HUDEP-2 (cell line): ENCODE data around the gene SDHAF2.
"Not testable (repeated sequence)": the region's sequence is repeated elsewhere in the genome, so short reads cannot be mapped to it uniquely, and the experiment has no call there.

ENCODE experiments used
- DNase-seq, 76 experiments: peaks; one replicate each; lab custom pipeline; 2025; ENCODE audit not compliant: unreplicated experiment in 76 of 76; lab: John Stamatoyannopoulos, UW

The SDHAF2 gene

DNA sequence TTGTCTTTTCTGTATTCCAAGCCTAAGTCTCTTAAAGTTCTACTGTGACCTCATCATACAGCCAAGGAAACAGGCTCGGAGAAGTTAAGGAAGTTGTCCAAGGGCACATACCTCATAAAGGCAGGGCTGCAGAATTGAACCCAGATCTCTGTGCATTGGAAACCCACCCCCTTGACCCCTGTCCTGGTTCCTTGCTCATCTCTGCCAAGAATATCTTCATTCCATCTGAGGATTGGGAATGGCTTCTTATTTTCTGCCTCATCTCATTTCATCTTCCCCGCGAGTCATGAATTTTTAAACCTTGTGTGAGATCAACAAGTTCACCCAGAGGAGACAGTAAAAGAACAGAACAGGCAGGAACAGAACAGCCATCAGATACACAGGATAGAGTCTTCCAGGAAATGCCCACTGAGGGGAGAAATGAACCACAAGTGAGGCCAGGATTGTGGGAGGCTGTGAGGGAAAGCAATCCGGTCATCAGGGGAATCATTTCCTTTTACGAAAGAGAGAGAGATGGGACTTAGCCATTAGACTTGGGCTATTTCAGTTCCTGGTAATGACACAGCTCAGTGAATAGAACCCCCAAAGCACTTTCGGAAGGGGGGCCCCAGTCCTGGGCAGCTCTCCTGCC is 44.2 kb downstream of the SDHAF2 start:
- no peak for DNase-seq

DNA sequence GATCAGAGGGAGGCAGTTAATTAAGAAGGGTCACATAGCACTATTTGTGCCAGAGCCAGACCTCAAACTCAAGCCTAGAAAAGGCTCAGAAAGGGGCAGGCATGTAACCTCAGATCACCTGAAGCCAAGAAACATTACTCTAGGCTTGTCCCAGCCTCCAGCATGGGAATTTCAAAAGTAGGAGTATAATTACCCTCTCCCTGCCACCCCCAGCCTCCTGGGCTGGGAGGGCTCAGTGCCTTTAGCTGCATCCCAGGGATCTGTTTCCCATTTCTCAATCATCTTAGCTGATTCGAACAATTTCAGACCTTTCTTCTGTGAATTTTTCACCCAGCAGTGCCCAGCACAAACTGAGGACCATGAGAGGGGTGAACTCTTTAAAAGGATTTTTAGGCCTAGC is 45.5 kb downstream of the SDHAF2 start:
- DNase-seq: no peak

DNA sequence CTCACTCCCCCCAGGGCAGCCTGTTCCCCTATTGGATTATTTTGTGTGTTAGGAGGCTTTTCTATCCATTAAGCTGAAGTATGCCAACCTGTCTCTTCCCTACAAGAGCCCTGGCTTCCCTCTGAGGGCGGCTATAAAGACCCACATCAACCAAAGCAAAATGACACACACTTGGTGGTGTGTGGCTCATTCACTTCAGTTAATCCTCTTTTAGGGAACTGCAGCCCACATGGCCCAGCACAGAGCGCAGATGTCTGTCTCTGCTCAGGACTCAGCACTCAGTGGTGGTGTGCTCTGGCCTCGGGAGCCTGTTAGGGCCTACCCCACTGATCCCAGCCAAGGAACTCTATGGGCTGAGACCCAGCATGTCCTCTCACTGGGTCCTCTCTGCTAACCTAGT is 46.4 kb downstream of the SDHAF2 start:
- DNase-seq: no peak

DNA sequence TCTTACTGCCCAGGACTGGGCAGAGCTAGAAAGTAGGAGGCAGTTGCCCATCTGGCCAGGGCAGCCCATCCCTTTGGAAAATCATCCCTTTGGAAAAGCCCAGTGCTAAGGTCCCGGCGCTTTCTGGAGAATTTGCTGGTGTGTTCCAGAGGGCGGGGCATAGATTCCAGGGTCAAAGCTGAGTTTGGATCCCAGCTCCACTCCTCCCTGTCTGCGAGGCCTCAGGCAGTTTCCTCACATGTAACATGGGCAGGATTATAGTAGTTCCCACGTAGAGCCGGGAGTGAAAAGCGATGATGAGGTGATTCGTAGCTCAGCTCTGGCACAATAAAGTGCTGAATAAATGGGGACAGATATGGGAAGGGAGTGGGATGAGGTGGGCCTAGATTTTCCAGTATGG is 47.2 kb downstream of the SDHAF2 start:
- DNase-seq: no peak

DNA sequence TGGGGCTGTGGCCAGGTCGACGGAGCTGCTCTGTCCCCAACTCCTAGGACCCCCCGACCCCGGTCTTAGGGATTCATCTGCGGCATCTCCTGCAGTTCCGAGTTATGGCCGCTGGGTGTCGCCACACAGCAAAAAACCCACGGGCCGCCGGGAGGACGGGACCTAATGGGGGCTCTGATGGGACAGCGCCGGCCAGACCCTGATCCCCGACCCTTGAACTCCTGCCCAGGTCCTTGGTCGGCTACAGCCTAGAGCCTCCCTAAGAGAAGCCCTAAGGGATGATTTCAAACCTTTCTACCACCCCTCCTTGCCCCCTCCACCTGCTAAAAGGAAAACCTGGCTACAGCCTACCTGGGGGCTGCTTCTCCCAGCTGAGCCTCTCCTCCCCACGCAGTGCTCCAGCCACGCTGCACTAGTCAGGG is 47.8 kb downstream of the SDHAF2 start:
- DNase-seq: peak in 20 of 76 experiments; percentile 4 to 48 (median 18)

DNA sequence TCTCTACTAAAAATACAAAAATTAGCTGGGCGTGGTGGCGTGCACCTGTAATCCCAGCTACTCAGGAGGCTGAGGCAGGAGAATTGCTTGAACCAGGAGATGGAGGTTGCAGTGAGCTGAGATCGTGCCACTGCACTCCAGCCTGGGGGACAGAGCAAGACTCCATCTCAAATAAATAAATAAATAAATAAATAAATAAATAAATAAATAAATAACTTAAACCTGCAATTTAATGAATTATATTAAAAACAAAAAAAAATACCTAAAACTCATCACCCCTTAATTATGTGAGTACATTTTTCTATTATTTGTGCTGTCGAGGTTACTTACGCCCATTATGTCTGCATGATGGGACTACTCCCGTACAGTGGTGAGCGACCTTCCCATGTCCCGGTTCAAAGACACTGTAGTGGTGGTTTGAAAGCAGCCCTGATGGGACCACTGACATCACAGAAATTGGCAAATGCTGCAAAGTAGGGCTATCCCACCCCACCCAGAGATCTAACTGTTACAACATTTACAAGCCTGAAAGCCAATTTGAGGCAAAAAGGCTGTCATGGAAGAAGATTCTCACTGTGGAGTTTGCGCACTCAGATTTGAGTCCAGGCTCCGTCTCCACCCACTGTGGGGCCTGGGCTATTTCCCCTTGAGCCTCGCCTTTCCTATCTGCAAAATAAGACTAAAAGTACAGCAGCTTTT is 49.6 kb downstream of the SDHAF2 start:
- not testable (repeated sequence) for DNase-seq

DNA sequence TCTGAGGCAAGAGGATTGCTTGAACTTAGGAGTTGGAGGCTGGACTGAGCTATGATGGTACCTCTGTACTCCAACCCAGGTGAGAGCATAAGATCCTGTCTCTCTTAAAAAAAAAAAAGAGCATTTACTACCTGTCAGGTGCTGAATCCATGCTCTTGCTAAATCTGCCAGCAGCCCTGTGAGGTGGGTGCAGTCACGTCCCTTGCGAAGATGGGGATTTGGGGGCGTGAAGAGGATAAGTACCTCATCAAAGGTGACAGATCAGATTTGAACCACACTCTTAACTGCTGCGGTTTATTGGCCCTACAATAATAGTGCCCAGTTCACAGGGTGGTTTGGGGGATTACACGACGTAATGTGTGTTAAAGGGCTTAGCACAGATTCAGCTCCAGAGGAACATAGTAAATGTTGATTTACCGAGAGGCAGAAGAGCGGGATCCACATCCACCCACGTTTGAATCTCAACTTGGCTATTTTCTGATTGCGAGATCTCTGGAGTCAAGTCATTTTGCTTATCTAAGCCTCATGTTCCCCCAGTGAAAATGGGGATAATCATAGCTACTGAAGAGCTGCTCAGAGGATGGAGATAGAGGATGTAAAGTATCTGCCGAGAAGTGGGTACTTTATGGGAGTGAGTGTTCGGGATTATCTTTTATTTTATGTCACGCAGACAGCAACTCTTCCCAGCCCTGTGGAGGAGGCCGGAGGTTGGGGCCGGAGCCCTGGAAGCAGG is 50.5 kb downstream of the SDHAF2 start:
- no peak for DNase-seq

DNA sequence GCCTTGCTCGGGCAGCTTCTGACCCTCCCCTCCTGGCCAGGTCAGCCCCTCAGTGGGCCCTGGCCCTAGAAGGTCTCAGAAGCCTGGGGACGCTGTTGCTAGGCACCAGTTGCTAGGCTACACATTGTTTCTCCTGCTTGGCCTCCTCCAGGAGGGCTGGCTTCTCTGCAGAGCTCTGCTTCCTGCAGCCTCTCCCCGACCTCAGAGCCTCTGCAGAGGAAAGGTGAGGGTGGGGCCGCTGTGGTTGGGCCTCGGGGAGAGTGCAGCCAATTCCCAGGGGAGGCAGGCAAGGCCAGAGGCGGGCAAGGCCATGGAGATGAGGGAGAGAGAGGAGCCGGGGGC is 51.0 kb downstream of the SDHAF2 start:
- no peak for DNase-seq

DNA sequence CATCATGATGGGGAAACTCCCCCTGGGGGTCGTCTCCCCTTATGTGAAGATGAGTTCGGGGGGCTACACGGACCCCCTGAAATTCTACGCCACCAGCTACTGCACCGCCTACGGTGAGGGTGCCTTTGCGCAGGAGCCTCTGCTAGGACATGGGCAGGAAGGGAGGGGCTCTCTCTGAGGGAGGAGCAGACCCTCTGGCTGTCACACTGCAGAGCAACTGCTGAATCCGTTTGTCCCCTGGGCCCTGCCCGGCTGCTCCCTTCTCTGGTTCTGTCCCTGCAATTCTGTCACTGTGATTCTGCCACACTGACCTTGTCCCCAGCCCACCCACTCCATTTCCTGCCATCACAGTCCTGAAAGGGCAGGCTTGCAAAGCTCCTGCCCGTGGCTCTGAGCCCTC is 51.9 kb downstream of the SDHAF2 start:
- DNase-seq: no peak

DNA sequence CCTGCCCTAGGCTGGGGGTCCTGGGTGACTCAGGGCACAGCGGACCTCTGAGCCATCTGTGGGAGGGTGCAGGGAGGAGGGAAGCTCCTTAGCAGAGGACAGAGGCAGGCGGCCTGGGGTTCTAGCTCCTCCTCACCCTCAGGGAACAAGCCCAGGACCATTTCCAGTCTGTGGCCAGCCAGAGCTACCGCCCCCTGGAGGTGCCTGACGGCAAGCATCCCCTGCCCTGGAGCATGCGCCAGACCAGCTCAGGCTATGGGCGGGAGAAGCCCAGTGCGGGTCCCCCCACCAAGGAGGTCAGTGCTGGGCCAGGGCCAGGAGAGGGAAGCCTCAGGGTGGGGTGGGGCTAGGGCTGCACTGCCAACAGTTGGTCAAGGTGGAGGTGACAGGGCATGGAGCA is 52.6 kb downstream of the SDHAF2 start:
- DNase-seq: peak in 30 of 76 experiments; percentile 2 to 59 (median 18)

DNA sequence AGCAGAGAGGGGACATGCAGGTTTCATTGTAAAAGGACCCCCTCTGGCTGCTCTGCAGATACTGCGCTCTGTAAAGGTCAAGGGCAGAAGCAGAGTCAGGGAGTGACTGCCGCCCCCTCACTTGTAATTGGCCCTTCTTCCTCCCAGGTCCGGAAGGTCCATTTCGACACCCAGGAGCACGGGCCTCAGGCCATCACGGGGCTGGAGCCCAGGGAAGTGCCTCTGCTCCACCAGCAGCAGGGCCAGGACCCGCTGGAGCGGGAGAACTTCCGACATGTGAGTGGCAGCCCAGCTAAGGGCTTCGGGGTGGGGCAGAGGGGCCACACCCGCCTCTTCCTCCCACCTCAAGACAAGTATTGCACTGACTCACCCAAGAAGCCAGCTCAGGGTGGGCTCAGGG is 54.6 kb downstream of the SDHAF2 start:
- DNase-seq: no peak

DNA sequence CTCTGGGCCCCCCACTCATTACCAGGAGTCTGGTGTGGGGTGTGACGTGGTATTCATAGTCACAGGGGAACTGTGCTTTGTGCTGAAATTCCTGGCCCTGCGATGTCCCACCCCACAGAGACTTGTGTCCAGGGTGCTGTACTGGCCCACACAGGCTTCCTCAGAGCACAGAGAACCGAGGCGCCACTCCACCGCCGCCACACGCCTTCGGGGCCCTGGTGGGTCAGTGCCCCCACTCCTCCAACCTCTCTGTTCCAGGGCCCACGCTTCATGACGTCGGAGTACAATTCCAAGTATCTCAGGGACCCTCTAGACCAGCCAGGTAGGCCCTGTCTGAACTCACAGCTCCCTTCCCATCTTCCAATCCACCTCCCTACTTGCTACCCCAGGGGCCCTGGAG is 55.2 kb downstream of the SDHAF2 start:
- no peak for DNase-seq

DNA sequence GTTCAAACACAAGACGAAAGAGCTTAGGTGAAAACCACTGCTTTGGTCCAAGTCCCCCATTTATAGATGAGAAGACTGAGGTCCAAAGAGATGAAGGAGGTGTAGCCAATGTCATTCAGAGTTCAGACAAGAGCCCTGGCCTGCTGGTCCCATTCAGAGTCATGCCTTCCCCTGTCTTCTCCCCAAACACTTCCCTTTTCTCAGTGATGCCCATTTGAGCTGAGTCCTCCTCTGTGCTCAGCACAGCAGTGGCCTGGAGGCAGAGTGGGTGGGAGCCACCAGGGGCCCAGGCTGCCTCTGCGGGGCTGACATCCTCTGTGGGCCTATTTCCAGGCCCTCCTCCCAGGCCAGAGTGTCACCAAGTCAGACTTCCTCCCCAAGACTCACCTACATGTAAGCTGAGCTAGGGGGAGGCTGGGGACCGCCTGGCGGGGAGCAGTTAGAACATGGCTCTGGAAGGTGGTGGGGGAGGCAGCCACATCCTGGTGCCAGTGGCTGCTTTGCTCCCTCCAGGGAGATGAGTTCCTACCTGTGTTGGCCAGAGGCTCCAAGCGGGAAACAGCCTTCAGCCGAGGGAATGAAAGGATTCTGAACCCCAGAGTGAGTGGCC is 56.2 kb downstream of the SDHAF2 start:
- no peak for DNase-seq

DNA sequence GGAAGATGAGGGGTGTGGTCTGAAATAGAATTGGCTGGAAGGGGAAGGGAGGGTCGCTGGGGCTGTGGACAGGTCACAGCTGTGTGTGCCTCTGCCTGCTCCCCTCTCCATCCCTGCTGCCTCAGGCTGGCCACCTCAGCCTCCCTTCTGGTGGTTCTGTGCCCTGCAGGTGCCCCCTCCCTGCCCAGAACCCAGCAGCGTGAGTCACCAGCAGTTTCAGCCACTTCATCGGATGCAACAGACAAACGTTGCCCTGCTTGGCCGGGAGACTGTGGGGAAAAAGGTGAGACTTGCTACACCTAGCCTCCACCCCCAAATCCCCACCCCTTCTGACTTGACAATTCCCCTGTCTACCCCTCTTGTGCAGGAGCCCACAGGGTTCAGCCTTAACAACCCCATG is 56.9 kb downstream of the SDHAF2 start:
- no peak for DNase-seq

DNA sequence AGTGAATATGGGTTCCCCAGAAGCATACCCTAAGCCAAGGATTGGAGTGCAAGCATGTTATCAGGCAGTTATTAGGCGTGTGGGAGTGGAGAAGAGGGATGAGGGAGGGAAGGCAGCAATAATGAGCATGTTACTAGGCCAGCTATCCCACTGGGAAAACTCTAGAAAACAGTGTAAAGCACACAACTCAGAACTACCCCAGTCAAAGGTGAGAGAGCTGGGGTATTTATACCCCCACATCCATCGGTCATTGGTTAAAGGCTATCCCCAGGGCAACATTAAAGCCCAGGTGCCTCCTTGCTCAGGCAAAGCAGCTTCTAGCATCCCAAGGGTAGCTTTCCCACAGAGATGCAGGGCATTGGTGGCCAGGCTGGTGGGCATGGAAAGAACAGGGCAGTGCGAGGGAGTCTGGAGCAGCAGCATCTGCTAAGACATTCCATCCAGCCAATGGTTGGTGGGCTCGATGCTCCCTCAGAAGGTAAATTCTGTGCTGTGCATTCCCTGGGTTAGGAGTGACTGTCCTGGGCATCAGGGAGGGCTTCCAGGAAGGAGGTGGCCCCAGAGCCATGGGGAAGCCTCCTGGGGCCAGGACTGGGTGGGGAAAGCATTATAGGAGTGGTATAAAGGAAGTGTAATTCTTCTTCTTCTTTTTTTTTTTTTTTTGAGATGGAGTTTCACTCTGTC is 57.6 kb downstream of the SDHAF2 start:
- no peak for DNase-seq

DNA sequence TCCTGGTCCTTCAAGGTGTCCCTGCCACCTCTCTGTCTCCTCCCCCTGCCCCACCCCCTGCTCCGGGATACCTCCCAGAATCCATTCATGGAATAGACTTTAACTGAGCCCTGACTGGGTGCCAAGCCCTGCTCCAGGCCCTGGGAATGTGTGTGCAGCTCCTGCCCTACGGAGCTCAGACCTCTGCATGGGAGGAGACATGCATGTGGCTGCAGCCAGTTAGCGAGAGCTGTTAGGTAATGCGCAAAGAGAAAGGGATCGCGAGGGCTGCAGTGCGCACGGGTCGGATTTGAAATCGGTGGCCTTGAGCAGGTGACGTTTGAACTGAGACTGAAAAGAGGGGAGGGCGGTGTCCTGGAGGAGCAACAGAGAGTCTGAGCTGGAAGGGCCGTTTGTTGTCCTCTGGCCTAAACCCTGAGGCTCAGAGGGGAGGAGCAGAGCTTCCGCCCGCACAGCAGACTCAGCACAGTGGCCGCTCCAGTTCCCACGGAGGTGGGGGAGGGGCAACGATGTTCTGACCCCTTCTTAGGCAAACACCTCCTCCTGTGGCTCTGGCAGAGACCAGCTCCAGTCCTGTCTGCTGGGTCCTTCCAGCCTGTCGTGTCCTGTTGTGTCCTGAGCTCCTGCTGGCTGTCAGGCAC is 58.8 kb downstream of the SDHAF2 start:
- no peak for DNase-seq

DNA sequence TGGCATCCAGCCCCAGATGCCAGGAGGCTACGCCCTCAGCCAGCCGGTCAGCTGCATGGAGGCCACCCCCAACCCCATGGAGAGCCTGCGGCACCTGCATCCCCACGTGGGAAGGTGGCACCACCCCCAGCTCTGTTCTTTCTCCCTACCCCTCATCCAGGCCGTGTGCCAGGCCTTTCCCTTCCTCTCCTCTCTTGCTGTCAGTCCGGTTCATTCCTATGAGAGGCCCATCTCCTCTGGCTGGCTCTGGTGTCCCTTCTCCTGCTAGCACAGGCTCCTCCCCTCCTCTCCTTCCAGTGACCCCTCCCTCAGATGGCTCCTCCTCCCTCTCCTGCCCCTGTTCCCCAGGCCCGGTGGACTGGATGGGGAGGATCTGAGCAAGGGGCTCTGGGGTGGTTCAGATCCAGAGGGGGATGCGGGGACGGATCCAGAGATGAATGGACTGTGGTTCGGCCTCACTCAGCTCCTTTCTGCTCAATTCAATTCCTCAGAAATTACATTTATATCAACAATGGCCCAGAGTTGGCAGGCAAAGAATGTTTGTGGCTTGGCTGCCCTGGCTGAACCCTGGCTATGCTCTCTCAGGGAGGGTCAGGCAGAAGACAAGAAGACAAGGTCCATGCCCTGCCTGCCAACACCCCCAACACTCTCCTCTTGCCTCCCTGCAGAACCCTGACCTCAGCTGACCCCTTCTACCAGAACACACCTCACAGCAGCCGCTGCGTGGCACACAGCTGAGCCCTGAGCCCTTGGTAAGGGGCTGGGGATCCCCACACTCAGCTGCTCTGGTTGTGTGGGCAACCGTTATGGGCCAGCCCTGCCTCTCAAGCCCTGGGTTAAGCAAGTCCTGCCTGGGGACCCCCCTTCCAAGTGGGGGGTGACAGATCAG is 60.2 kb downstream of the SDHAF2 start:
- DNase-seq: no peak

DNA sequence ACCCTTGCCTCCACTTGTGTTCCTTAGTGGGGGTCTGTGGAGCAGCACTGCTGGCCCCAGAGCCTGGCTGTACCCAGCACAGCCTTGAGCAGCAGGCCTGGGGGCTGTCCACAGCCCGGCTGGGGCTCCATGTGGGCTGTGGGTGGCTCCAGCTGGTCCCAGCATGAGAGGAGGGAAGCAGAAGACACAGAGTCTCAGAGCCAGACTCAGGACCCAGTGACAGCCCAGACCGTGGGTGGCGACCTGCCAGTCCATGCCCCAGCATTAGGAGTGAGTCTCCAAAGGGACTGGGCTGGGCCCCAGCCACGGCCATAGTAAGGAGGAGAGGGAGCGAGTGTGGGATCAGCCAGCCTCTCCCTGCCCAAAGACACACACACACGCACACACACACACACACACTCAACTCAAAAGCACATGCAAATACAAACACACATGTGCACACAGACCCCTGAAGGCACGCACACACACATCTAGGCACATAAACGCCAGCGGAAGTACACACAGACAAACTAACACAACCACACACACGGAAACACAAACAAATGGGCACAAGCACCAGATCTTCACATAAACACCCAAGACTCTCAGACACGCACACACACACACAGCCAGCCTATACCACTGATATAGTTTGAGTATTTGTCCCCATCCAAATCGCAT is 61.9 kb downstream of the SDHAF2 start:
- DNase-seq: no peak

DNA sequence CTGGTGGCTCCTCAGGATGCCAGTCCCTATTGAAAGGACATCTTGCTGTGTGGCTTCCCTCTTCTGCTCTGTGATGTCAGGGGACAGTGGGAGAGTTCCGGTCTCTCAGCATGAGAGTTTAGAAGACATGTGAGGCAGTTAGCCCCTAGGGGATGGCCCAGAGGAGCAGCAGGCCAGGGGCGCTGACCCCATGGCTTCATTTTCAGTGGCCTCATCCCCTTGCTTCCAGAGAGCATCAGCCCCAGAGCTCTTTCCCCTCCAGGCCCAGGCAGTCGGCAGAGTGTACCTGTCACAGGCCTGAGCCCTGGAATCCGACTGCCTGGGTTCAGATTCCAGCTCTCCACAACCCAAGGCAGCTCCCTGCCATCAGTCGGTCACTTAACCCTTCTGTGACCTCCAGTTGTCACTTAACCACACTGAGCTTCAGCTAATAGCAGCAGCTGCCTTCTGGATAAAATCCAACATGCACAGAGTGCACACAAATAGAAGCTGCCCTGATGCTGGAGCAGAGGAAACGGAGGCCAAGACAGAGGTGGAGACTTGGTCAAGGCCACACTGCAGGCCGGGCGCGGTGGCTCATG is 64.5 kb downstream of the SDHAF2 start:
- no peak for DNase-seq
